Neural cell (in vitro differentiated cells): ENCODE results near the gene ZNF669. TPM values are rescaled to one million over a fixed set of nuclear protein-coding genes. Genes with fewer than 3 reads are reported as not detected.
"Not testable (repeated sequence)": the region's sequence is repeated elsewhere in the genome, so short reads cannot be mapped to it uniquely, and the experiment has no call there.

Experiments used
- H2AFZ ChIP-seq: fragments of 200-600, 300-800 bp; sonication (generic), shearing (Covaris generic); 2 replicates; pipeline ENCODE4 v1.6.0; 2014; ENCODE audit warnings: low read depth, mild to moderate bottlenecking, antibody characterized with exemption, low read length, moderate library complexity
- H3F3A ChIP-seq: fragments of 200-600 bp; shearing (Covaris generic); 2 replicates; pipeline ENCODE4 v1.6.1; 2016; ENCODE audit warnings: mild to moderate bottlenecking, moderate library complexity, mixed read lengths, antibody characterized with exemption, low read length; ENCODE audit not compliant: insufficient read depth, poor library complexity, severe bottlenecking
- H3K27ac ChIP-seq: fragments of 200-600, 300-800 bp; sonication (generic), shearing (Covaris generic); 2 replicates; pipeline ENCODE4 v1.5.1; 2014; ENCODE audit warnings: mild to moderate bottlenecking, low read length, moderate library complexity
- H3K27me3 ChIP-seq: fragments of 300-800, 200-600 bp; sonication (generic), shearing (Covaris generic); 2 replicates; pipeline ENCODE4 v1.6.0; 2014; ENCODE audit warnings: mild to moderate bottlenecking, low read depth, low read length, moderate library complexity; ENCODE audit not compliant: insufficient read depth
- H3K36me3 ChIP-seq: fragments of 300-800, 200-600 bp; sonication (generic), shearing (Covaris generic); 2 replicates; pipeline ENCODE4 v1.5.1; 2014; ENCODE audit warnings: mild to moderate bottlenecking, antibody characterized with exemption, low read length, moderate library complexity; ENCODE audit not compliant: insufficient read depth
- H3K4me2 ChIP-seq: fragments of 300-800, 200-600 bp; sonication (generic), shearing (Covaris generic); 2 replicates; pipeline ENCODE4 v1.6.0; 2014; ENCODE audit warnings: mild to moderate bottlenecking, low read length
- H3K4me3 ChIP-seq: fragments of 300-800, 200-600 bp; sonication (generic), shearing (Covaris generic); 2 replicates; pipeline ENCODE4 v1.5.1; 2014; ENCODE audit warnings: mild to moderate bottlenecking, low read length, moderate library complexity
- H3K79me2 ChIP-seq: fragments of 200-600 bp; shearing (Covaris generic); replicated peaks from 2 replicates; pipeline ENCODE4 v1.6.0; 2014; ENCODE audit warnings: mild to moderate bottlenecking, low read length, moderate library complexity; ENCODE audit not compliant: insufficient read depth
- H3K9ac ChIP-seq: fragments of 300-800, 200-600 bp; sonication (generic), shearing (Covaris generic); 2 replicates; pipeline ENCODE4 v1.6.1; 2016; ENCODE audit warnings: mild to moderate bottlenecking, low read length, mixed read lengths
- H3K9me2 ChIP-seq: fragments of 200-600 bp; shearing (Covaris generic); 2 replicates; pipeline ENCODE4 v1.6.1; 2016; ENCODE audit warnings: mild to moderate bottlenecking, low read length, mixed read lengths; ENCODE audit not compliant: insufficient read depth
- H3K9me3 ChIP-seq: fragments of 200-600, 300-800 bp; sonication (generic), shearing (Covaris generic); 2 replicates; pipeline ENCODE4 v1.6.1; 2016; ENCODE audit warnings: mild to moderate bottlenecking, mixed run types, low read length, moderate library complexity, mixed read lengths
- H4K20me1 ChIP-seq: fragments of 200-600 bp; shearing (Covaris generic); 2 replicates; pipeline ENCODE4 v1.6.1; 2016; ENCODE audit warnings: mild to moderate bottlenecking, mixed run types; ENCODE audit not compliant: insufficient read depth
- CTCF ChIP-seq: fragments of 450-650 bp; IDR thresholded peaks from 2 replicates; pipeline ENCODE4 v1.5.1; 2014; ENCODE audit warnings: antibody characterized with exemption, mild to moderate bottlenecking, moderate library complexity; ENCODE audit not compliant: poor library complexity, severe bottlenecking
- EZH2 ChIP-seq: fragments of 200-600, 300-800 bp; shearing (Covaris generic), sonication (generic); IDR thresholded peaks from 2 replicates; pipeline ENCODE4 v1.6.1; 2014; ENCODE audit warnings: antibody characterized with exemption, low read length, borderline replicate concordance, mild to moderate bottlenecking; ENCODE audit not compliant: insufficient read depth, poor library complexity, severe bottlenecking
- MXI1 ChIP-seq: fragments of 450-650 bp; conservative IDR thresholded peaks from 2 replicates; pipeline ENCODE4 v1.6.1; 2014; ENCODE audit warnings: antibody characterized with exemption, mild to moderate bottlenecking; ENCODE audit not compliant: poor library complexity, severe bottlenecking
- REST ChIP-seq: IDR thresholded peaks from 2 replicates; pipeline ENCODE4 v1.6.1; 2012; ENCODE audit warnings: borderline replicate concordance
- SMC3 ChIP-seq: fragments of 450-650 bp; conservative IDR thresholded peaks from 2 replicates; pipeline ENCODE4 v1.6.1; 2014; ENCODE audit warnings: antibody characterized with exemption, mild to moderate bottlenecking, moderate library complexity; ENCODE audit not compliant: poor library complexity
- TAF1 ChIP-seq: IDR thresholded peaks from 2 replicates; pipeline ENCODE4 v1.6.1; 2012; ENCODE audit warnings: low read depth
- polyA plus RNA-seq: library from polyadenylated mRNA; depleted of rRNA; stranded (reverse); fragments of >200 nt; gene quantifications from 2 replicates; pipeline ENCODE4 v1.2.3, GENCODE V29; 2014

Gene ZNF669
- polyA plus RNA-seq, 1 donor from 2014 or later, result 22.7 TPM

GRCh38 chr1:247121382-247121781 lies 17.2 kb upstream of the ZNF669 start:
- Histone ChIP-seq H3F3A (no peaks in the 10 kb centered on the region), H3K36me3 (no peaks in the 10 kb centered on the region), H2AFZ (no peak overlapping the region), H3K9ac (no peak overlapping the region), H4K20me1 (no peaks in the 10 kb centered on the region), H3K79me2 (no peaks in the 10 kb centered on the region), H3K9me2 (no peaks in the 10 kb centered on the region), H3K27me3 (no peaks in the 10 kb centered on the region), H3K27ac (no peak overlapping the region), H3K4me2 (no peak overlapping the region), H3K9me3 (no peaks in the 10 kb centered on the region), H3K4me3 (no peak overlapping the region)
- TF ChIP-seq MXI1, result no peak
- TF ChIP-seq TAF1, result no peak
- TF ChIP-seq SMC3, result no peak
- no peak for TF ChIP-seq REST
- TF ChIP-seq EZH2, result no peak

GRCh38 chr1:247120408-247120668 lies 16.2 kb upstream of the ZNF669 start:
- H3K4me2 ChIP-seq, H4K20me1 ChIP-seq, H3K9me3 ChIP-seq, H3K4me3 ChIP-seq, H3K36me3 ChIP-seq, H3K27me3 ChIP-seq, H3K79me2 ChIP-seq, H3F3A ChIP-seq, H2AFZ ChIP-seq, H3K9me2 ChIP-seq, H3K27ac ChIP-seq, H3K9ac ChIP-seq: not testable (repeated sequence)

GRCh38 chr1:247119600-247120407 lies 15.6 kb upstream of the ZNF669 start:
- Histone ChIP-seq H3K79me2 (no peaks in the 10 kb centered on the region), H3K27ac (no peak overlapping the region), H3K9ac (no peak overlapping the region), H3K9me3 (no peaks in the 10 kb centered on the region), H3K4me3 (no peak overlapping the region), H3K36me3 (no peaks in the 10 kb centered on the region), H3F3A (no peaks in the 10 kb centered on the region), H4K20me1 (no peaks in the 10 kb centered on the region), H3K27me3 (no peaks in the 10 kb centered on the region), H3K4me2 (no peak overlapping the region), H2AFZ (no peak overlapping the region), H3K9me2 (no peaks in the 10 kb centered on the region)
- no peak for TF ChIP-seq CTCF
- no peak for TF ChIP-seq EZH2
- TF ChIP-seq SMC3, result no peak
